ENCODE results near the gene CCL8.

Gene CCL8

GRCh38 chr17:34319039-34319483 lies at the start of gene CCL8:
Gene CCL8, plus strand, starts transcription at chr17:34319435. Its CDS starts 67 bp downstream, at chr17:34319502.
- DNase-seq (ENCODE audit: low read depth in 2 of 2, low spot score in 1 of 2): no peak

DNA sequence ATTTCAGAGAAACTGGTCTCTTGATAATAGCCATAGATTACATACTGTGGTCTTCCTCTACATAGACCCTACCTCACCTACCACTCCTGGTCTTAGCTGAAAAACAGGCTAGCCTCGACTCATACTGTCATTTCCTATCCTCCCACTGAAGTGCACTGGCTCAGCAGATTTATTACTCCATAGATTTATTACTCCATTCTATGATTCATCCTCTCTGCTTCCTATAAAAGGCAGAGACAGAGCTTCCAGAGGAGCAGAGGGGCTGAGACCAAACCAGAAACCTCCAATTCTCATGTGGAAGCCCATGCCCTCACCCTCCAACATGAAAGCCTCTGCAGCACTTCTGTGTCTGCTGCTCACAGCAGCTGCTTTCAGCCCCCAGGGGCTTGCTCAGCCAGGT lies 49.3 kb upstream of the CCL8 start, which contains the start of gene CCL7:
Gene CCL7, plus strand, starts transcription at position 253 of the 400 bp plus-strand sequence. Its CDS starts 70 bp downstream, at position 323.
- DNase-seq (ENCODE audit: low read depth in 2 of 2, low spot score in 1 of 2): no peak

GRCh38 chr17:34275881-34276280 lies 43.4 kb upstream of the CCL8 start:
- no peak for DNase-seq (ENCODE audit: low read depth in 2 of 2, low spot score in 1 of 2)

DNA sequence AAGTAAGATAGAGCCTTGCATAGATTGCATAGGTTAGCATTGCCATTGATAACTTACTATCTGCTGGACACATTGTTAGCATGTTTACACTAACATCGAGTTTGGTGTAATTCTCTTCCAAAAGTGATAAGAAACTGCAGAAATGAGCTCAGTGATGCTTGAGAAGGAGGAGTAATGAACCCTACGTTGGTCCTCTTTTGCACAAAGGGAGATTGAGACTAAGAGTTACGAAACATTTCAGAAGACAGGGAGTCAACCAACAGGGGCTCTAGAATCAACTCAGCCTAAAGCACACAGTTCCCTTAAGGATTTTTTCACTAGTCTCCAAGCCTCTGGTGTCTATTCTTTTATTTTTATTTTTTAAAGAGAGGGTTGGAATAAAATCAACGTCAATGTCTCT lies 42.4 kb upstream of the CCL8 start:
- no peak for DNase-seq (ENCODE audit: low read depth in 2 of 2, low spot score in 1 of 2)

- DNase-seq (ENCODE audit: low read depth in 2 of 2, low spot score in 1 of 2): no peak
Observed at GRCh38 chr17:34283571-34283970, 35.7 kb upstream of the CCL8 start.

GRCh38 chr17:34285286-34285792 lies 33.9 kb upstream of the CCL8 start, which contains the start of gene CCL11:
Gene CCL11, plus strand, starts transcription at chr17:34285742. Its CDS starts 67 bp downstream, at chr17:34285809.
- no peak for DNase-seq (ENCODE audit: low read depth in 2 of 2, low spot score in 1 of 2)

DNA sequence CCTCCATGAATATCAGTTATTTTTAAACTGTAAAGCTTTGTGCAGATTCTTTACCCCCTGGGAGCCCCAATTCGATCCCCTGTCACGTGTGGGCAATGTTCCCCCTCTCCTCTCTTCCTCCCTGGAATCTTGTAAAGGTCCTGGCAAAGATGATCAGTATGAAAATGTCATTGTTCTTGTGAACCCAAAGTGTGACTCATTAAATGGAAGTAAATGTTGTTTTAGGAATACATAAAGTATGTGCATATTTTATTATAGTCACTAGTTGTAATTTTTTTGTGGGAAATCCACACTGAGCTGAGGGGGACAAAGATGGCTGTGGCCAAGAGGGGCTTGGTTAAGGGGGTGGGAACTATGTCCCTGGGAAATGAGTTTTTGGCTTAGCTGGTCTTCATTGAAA lies 31.4 kb upstream of the CCL8 start:
- no peak for DNase-seq (ENCODE audit: low read depth in 2 of 2, low spot score in 1 of 2)

DNA sequence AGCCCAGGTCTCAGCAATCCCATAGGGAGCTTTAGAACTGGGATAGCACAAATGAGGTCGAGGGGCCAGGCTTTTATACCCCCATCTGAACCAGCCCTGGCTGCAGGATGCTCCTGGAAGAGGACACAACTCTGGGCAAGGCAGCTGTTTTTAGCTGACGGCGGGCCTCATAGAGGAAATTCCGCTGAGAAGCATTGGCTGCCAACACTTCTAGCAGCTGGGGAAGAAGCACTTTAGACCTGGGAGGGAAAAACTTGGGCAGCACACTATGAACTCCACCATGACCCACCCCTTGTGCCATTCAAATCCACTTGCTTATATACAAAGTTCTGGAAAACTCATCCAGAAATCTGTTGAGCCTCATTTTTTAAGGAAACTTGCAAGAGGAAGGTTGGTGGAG lies 28.6 kb upstream of the CCL8 start:
- no peak for DNase-seq (ENCODE audit: low read depth in 2 of 2, low spot score in 1 of 2)

DNA sequence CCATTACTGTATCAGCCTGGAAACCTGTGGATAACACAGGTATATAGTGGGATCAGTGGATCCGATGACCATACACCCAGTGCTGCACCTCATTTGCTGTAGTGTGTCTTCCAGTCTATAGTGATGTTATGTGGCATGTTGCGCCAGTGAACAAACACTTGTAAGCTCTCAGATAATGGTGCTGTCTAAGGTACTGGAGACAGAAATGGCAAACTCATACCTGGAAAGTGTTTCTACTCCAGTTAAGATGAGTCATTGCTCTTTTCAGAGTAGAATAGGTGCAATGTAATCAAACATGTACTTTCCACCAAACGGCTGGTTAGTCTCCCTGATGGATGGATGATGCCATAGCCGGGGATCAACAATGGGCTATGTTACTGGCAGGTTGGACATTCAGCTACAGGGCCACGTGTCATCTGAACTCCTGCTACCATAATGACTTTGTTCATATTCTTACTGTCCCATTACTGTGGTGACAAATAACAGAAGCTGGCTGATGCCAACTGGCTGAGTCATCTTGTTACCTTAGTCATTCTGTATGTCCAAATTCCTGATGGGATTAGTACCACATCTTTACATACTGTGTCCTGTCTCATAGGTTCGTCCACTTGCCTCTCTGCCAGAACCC lies 27.4 kb upstream of the CCL8 start:
- DNase-seq (ENCODE audit: low read depth in 2 of 2, low spot score in 1 of 2): no peak

GRCh38 chr17:34299027-34299426 lies 20.2 kb upstream of the CCL8 start:
- DNase-seq (ENCODE audit: low read depth in 2 of 2, low spot score in 1 of 2): no peak

DNA sequence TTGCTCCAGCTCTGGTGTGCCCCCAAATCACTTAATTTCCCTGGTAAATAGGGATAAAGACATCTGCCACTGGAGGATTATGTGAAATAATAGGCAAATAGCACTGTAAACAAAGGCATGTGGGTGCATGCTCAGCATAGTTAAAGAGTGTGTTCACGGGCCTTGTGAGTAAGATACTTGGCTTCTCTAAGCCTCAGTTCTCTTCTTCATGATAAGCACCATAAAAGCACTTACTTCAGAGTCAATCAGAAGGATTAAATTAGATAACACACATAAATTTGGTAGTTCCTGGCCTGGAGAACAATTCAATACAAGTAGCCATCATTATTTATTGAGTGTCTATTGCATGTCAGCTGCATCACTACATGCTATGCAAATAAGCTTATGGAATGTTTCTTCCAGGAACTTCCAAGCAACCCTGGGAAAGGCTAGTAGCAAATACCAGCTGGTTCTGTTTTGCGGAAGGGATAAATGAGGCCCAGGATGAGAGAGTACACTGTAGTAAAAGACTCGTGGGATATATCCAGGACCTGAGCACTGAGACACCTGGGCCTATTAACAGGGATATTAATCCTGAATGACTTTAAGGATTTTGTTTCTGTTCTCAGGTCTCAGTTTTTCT lies 19.2 kb upstream of the CCL8 start:
- DNase-seq (ENCODE audit: low read depth in 2 of 2, low spot score in 1 of 2): no peak

DNA sequence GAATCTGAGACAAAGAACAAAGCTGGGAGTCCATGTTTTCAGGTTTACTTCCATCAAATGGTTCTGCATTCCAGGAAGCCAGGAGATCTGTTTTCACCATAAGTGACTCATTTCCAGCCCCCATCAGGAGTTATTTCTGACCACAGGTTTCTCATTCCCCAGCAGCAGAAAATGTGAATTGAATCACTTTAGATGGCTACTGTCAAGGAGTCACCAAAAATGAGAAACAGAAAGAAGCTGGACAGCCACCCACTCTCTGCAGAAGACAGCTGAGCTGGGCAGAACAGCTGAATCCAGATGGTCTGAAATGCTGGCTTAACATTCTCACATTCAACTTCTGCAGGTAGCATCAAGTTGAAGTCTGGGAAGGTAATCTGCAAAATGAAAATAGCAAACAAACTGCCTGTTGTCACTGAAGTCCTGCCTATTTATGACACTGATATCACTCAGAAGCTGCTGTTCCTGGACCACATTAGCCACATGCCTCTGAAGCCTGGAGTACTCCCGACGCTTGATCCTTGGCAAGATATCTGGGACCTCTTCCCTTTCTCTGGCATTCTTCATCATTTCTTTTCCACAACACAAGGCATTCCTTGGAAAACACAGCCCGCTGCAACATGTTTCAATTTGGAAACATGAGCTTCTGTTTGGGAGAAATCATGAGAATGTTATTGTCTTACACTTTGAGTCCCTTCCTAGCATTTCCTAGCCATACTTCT lies 18.4 kb upstream of the CCL8 start:
- DNase-seq (ENCODE audit: low read depth in 2 of 2, low spot score in 1 of 2): no peak

- DNase-seq (ENCODE audit: low read depth in 2 of 2, low spot score in 1 of 2): no peak
Observed at GRCh38 chr17:34301986-34302385, 17.2 kb upstream of the CCL8 start.

DNA sequence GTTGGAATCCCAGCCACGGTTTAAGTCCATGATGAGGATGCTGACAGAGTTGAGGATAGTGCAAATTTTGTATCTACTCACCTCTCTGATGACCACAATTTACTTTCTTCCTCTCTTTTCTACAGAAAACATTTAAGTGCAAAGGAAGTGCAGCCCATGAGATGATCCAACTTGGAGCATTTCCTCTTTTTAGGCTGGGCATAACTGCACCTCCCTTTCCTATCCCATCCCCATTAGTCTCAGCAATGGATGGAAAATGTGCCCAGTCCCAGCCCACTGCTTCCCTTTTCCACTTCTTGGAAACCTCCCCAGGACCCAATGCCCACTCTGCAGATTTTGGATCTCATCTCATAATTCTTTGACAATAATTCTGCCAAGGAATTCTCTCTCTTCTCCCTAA lies 16.6 kb upstream of the CCL8 start:
- no peak for DNase-seq (ENCODE audit: low read depth in 2 of 2, low spot score in 1 of 2)

GRCh38 chr17:34303606-34304005 lies 15.6 kb upstream of the CCL8 start:
- DNase-seq (ENCODE audit: low read depth in 2 of 2, low spot score in 1 of 2): no peak

DNA sequence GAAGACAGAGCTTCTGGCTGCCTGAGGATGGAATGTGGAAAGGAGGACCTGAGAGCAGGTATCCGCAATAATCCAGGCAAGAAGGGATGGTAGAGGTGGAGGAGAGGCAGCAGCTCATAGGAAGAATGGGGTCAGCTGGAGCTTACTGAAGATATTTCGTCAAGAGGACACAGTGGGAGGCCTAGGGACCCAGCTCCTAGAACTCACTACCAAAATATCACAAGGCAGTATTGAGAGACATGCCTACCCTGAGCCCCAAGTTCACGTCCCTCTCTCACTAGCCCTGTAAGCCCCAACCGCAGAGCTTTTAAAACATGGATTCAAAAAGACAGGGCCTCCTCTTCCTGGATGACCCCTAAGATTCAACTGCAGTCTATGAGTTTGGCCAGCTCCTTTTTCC lies 14.2 kb upstream of the CCL8 start:
- DNase-seq (ENCODE audit: low read depth in 2 of 2, low spot score in 1 of 2): no peak

DNA sequence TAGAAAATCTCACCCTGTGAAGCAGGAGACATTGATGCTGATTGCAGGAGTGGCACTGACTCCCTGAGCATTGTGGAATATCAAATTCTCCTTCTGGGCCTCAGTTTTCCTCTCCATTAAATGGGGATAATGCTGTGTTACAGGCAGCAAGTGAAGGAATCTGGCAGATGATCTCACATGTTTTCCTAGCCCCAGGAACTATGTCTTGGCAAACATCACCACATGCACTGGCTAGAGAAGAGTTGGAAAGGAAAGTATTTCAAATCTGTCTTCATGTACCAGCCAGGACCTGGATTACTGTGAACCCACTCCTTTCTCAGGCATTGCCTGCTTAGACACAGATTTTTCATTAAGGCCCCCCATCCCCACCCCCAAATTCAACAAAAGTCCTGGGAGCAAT lies 13.6 kb upstream of the CCL8 start:
- DNase-seq (ENCODE audit: low read depth in 2 of 2, low spot score in 1 of 2): no peak

- DNase-seq (ENCODE audit: low read depth in 2 of 2, low spot score in 1 of 2): no peak
Observed at GRCh38 chr17:34306466-34306865, 12.8 kb upstream of the CCL8 start.

DNA sequence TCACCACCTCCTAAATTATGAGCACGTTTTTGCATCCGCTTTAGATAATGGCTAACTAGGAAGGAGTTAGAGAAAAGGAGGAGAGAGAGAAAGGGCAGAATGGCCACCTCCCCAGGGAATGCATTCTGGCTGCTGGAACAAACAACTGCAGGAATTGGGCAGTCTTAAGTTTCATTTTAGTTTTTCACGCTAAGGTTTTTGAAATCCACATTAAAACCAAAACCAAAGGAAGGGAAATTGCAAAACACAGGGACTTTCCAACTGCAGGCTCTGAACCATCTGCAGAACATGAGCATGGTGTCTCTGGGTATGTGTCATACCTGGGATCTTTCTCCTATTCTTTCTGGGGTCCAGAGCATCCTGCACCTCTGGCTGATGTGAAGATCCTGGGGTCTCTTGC lies 12.1 kb upstream of the CCL8 start:
- DNase-seq (ENCODE audit: low read depth in 2 of 2, low spot score in 1 of 2): no peak

DNA sequence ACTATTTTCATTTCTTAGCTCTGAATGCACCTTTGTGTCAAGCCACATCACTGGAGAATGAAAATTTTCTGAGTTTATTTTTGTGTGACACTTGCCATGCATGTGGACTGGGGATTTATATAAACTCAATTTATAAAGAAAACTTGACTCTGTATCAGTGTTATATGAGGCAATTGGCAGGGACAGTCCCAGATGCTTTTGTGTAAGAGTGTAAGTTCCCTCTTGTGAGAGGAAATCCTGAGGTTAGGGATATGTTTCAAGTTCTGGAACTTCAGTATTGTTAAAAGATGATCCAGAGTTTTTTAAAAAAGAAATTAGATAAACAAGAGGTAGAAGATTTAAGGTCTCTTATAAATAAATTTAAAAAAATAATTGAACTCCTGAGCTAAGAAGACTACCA lies 10.9 kb upstream of the CCL8 start:
- no peak for DNase-seq (ENCODE audit: low read depth in 2 of 2, low spot score in 1 of 2)

GRCh38 chr17:34311291-34311690 lies 7.9 kb upstream of the CCL8 start:
- DNase-seq (ENCODE audit: low read depth in 2 of 2, low spot score in 1 of 2): no peak

- DNase-seq (ENCODE audit: low read depth in 2 of 2, low spot score in 1 of 2): no peak
Observed at GRCh38 chr17:34312080-34312479, 7.2 kb upstream of the CCL8 start.
